Testis (tissue), 2 donors: ENCODE measurements around the gene RNF123.

ENCODE experiments used
- POLR2A ChIP-seq: fragments of 450-650 bp; IDR thresholded peaks from one replicate; pipeline ENCODE4 v1.6.1; 2017; ENCODE audit warnings: antibody characterized with exemption, mild to moderate bottlenecking, moderate library complexity
- TF ChIP-seq, protein P1 (sequence below), 3 experiments: fragments of 450-650 bp in 2 of 3; fragments of 200-600 bp in 1 of 3; sonication (generic) in 1 of 3; IDR thresholded peaks; one replicate each; pipeline ENCODE4 v1.5.1; 2016 to 2019; ENCODE audit warnings: antibody characterized with exemption in 3 of 3, mild to moderate bottlenecking in 2 of 3, moderate library complexity in 1 of 3

DNA sequence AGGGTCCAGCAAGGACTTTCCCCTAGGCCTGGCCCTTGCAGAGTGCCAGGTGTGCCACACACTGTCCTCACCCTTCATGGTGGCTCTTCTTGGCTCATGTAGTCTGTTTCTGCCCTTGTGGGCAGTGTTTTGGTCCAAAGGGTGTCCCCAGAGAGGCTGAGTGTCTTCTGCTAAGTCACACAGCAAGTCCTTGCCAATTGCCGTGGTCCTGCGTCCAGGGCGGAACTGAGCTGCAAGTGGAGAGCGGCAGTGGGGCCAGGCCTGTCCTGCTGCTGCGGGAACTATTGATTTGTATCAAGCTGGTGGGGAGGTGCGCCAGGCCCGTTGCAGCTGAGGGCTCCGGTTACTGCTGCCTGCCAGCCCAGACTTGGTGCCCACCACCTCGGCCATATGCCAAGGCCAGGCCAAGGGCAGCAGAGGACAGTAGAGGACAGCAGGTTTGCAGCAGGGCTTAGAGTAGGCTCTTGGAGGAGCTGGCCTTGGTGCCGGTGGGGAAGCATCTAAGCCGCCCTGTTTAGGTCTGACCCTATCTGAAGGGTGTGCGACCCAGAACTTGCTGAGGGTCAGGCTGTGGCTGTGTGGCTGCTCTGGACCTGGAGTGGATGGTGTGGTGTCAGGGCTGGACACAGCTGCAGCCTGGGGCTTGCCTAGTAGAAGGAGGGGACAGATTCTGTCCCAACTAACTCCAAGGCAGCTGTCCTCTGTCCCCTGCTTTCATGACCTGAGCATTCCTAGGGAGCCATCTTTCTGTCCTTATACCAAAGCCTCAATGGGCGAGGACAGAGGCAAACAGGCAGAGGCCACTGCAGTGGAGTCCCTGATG is 25.6 kb downstream of the RNF123 start:
- TF ChIP-seq, protein P1, sequence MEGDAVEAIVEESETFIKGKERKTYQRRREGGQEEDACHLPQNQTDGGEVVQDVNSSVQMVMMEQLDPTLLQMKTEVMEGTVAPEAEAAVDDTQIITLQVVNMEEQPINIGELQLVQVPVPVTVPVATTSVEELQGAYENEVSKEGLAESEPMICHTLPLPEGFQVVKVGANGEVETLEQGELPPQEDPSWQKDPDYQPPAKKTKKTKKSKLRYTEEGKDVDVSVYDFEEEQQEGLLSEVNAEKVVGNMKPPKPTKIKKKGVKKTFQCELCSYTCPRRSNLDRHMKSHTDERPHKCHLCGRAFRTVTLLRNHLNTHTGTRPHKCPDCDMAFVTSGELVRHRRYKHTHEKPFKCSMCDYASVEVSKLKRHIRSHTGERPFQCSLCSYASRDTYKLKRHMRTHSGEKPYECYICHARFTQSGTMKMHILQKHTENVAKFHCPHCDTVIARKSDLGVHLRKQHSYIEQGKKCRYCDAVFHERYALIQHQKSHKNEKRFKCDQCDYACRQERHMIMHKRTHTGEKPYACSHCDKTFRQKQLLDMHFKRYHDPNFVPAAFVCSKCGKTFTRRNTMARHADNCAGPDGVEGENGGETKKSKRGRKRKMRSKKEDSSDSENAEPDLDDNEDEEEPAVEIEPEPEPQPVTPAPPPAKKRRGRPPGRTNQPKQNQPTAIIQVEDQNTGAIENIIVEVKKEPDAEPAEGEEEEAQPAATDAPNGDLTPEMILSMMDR (IDR thresholded peaks at IDR 0.05) = no peak
- no peak for TF ChIP-seq POLR2A
